HepG2 (cell line): ENCODE data around the gene MPG. TPM values are rescaled to one million over a fixed set of nuclear protein-coding genes. Genes with fewer than 3 reads are reported as not detected.

Experiments used
- ATF6 ChIP-seq: sonication (generic); formaldehyde crosslinking; conservative IDR thresholded peaks from 2 replicates; pipeline ENCODE4 v1.4.0; 2020; ENCODE audit warnings: missing genetic modification reagents
- HIC2 ChIP-seq: sonication (generic); formaldehyde crosslinking; IDR thresholded peaks from 2 replicates; pipeline ENCODE4 v1.9.0; 2022; ENCODE audit warnings: low read depth, missing genetic modification reagents
- HNF4A ChIP-seq: sonication (generic); formaldehyde crosslinking; IDR thresholded peaks from 2 replicates; pipeline ENCODE4 v1.4.0; 2020; ENCODE audit warnings: missing genetic modification reagents
- HOXA3 ChIP-seq: sonication (generic); formaldehyde crosslinking; IDR thresholded peaks from 2 replicates; pipeline ENCODE4 v1.5.0; 2020; ENCODE audit warnings: missing genetic modification reagents
- MATR3 ChIP-seq: sonication (generic); formaldehyde crosslinking; IDR thresholded peaks from 2 replicates; pipeline ENCODE4 v1.4.0; 2020; ENCODE audit warnings: missing genetic modification reagents
- MEIS2 ChIP-seq: sonication (generic); formaldehyde crosslinking; IDR thresholded peaks from 2 replicates; pipeline ENCODE4 v1.9.0; 2021; ENCODE audit warnings: mild to moderate bottlenecking, missing genetic modification reagents
- NONO ChIP-seq, 2 experiments: fragments of 450-650 bp in 1 of 2; sonication (generic) in 1 of 2; formaldehyde crosslinking in 1 of 2; IDR thresholded peaks in 1 of 2; conservative IDR thresholded peaks in 1 of 2; 2 replicates each; pipeline versions ENCODE4 v1.6.1 to v1.8.0; 2017 to 2022; ENCODE audit warnings: mild to moderate bottlenecking in 1 of 2, missing genetic modification reagents in 1 of 2, moderate library complexity in 1 of 2
- POGZ ChIP-seq: sonication (generic); formaldehyde crosslinking; IDR thresholded peaks from 2 replicates; pipeline ENCODE4 v1.4.0; 2020; ENCODE audit warnings: mild to moderate bottlenecking, missing genetic modification reagents
- SIX1 ChIP-seq: sonication (generic); formaldehyde crosslinking; IDR thresholded peaks from 2 replicates; pipeline ENCODE4 v1.4.0; 2020; ENCODE audit warnings: missing genetic modification reagents, borderline replicate concordance
- SIX4 ChIP-seq: sonication (generic); formaldehyde crosslinking; IDR thresholded peaks from 2 replicates; pipeline ENCODE4 v1.4.0; 2020; ENCODE audit warnings: missing genetic modification reagents
- ZBTB38 ChIP-seq: sonication (generic); formaldehyde crosslinking; IDR thresholded peaks from 2 replicates; pipeline ENCODE4 v1.5.1; 2020; ENCODE audit warnings: mild to moderate bottlenecking, missing genetic modification reagents
- ZNF18 ChIP-seq: sonication (generic); formaldehyde crosslinking; IDR thresholded peaks from 2 replicates; pipeline ENCODE4 v1.8.0; 2022; ENCODE audit warnings: mild to moderate bottlenecking, missing genetic modification reagents; ENCODE audit not compliant: insufficient replicate concordance
- ZNF496 ChIP-seq: sonication (generic); formaldehyde crosslinking; IDR thresholded peaks from 2 replicates; pipeline ENCODE4 v1.8.1; 2023; ENCODE audit warnings: mild to moderate bottlenecking, moderate library complexity, missing genetic modification reagents; ENCODE audit not compliant: insufficient replicate concordance
- ZNF503 ChIP-seq: sonication (generic); formaldehyde crosslinking; IDR thresholded peaks from 2 replicates; pipeline ENCODE4 v1.4.0; 2020; ENCODE audit warnings: missing genetic modification reagents
- ZNF619 ChIP-seq: sonication (generic); formaldehyde crosslinking; IDR thresholded peaks from 2 replicates; pipeline ENCODE4 v1.4.0; 2020; ENCODE audit warnings: mild to moderate bottlenecking, missing genetic modification reagents
- ZNF724P ChIP-seq: sonication (generic); formaldehyde crosslinking; IDR thresholded peaks from 2 replicates; pipeline ENCODE4 v1.8.0; 2022; ENCODE audit warnings: missing genetic modification reagents, borderline replicate concordance
- ZNF766 ChIP-seq: sonication (generic); formaldehyde crosslinking; IDR thresholded peaks from 2 replicates; pipeline ENCODE4 v1.5.0; 2020; ENCODE audit warnings: missing genetic modification reagents, borderline replicate concordance
- polyA plus RNA-seq, 8 experiments: library from polyadenylated mRNA; depleted of rRNA in 3 of 8; stranded (reverse) in 7 of 8; unstranded in 1 of 8; fragments of >200 nt; fragmentation: Illumina TruSeq in 4 of 8; extraction: Trizol in 4 of 8; gene quantifications; 2 replicates each; pipeline versions ENCODE4 v1.2.1 to v1.2.3, GENCODE V29; 2011 to 2016; ENCODE audit warnings: low read depth in 4 of 8, missing spikeins in 1 of 8, mixed read lengths in 1 of 8; ENCODE audit not compliant: insufficient read depth in 1 of 8
- total RNA-seq, 5 experiments: library from RNA; depleted of rRNA; stranded (reverse); fragments of >200 nt; fragmentation: Illumina TruSeq; extraction: Trizol; gene quantifications; 2 replicates each; pipeline ENCODE4 v1.2.3, GENCODE V29; 2016; ENCODE audit warnings: low read depth in 1 of 5
- TF ChIP-seq, protein P1 (sequence below): sonication (generic); formaldehyde crosslinking; IDR thresholded peaks from 2 replicates; pipeline ENCODE4 v1.8.0; 2022; ENCODE audit warnings: missing genetic modification reagents, mild to moderate bottlenecking, moderate library complexity, borderline replicate concordance
- TF ChIP-seq, protein P2 (sequence below): IDR thresholded peaks from 2 replicates; pipeline ENCODE4 v1.6.1; 2016; ENCODE audit warnings: control low read depth

Gene MPG
- total and polyA plus RNA-seq, 2 of the 13 experiments (the other 11 are each of a cell fraction or from before 2014, with no cell fraction given) = 59.1 to 62.5 TPM

- TF ChIP-seq, protein P1, sequence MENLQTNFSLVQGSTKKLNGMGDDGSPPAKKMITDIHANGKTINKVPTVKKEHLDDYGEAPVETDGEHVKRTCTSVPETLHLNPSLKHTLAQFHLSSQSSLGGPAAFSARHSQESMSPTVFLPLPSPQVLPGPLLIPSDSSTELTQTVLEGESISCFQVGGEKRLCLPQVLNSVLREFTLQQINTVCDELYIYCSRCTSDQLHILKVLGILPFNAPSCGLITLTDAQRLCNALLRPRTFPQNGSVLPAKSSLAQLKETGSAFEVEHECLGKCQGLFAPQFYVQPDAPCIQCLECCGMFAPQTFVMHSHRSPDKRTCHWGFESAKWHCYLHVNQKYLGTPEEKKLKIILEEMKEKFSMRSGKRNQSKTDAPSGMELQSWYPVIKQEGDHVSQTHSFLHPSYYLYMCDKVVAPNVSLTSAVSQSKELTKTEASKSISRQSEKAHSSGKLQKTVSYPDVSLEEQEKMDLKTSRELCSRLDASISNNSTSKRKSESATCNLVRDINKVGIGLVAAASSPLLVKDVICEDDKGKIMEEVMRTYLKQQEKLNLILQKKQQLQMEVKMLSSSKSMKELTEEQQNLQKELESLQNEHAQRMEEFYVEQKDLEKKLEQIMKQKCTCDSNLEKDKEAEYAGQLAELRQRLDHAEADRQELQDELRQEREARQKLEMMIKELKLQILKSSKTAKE (CRISPR knock-in tag) = no peak
- TF ChIP-seq HOXA3 (CRISPR knock-in tag) = peak; percentile 54
- TF ChIP-seq NONO (IDR thresholded peaks at IDR 0.05) = no peak
- no peak for TF ChIP-seq NONO (CRISPR knock-in tag; conservative IDR thresholded peaks at IDR 0.05)
- TF ChIP-seq MATR3 (CRISPR knock-in tag) = no peak
- no peak for TF ChIP-seq MEIS2 (CRISPR knock-in tag)
- TF ChIP-seq ZNF503 (CRISPR knock-in tag) = no peak
- TF ChIP-seq ZNF18 (CRISPR knock-in tag) = no peak
- no peak for TF ChIP-seq ZNF496
- no peak for TF ChIP-seq SIX1 (CRISPR knock-in tag)
- TF ChIP-seq ZNF724P (CRISPR knock-in tag) = no peak
- TF ChIP-seq ATF6 (CRISPR knock-in tag) = no peak
- no peak for TF ChIP-seq HNF4A
- no peak for TF ChIP-seq ZNF766
- TF ChIP-seq POGZ = no peak
- no peak for TF ChIP-seq HIC2
- no peak for TF ChIP-seq SIX4 (CRISPR knock-in tag)
- TF ChIP-seq, protein P2, sequence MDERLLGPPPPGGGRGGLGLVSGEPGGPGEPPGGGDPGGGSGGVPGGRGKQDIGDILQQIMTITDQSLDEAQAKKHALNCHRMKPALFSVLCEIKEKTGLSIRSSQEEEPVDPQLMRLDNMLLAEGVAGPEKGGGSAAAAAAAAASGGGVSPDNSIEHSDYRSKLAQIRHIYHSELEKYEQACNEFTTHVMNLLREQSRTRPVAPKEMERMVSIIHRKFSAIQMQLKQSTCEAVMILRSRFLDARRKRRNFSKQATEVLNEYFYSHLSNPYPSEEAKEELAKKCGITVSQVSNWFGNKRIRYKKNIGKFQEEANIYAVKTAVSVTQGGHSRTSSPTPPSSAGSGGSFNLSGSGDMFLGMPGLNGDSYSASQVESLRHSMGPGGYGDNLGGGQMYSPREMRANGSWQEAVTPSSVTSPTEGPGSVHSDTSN = no peak
- TF ChIP-seq ZBTB38 (CRISPR knock-in tag) = no peak
- no peak for TF ChIP-seq ZNF619 (CRISPR knock-in tag)
Measured at GRCh38 chr16:77807-78443, at the start of gene MPG (continued).
